Vagina (tissue), 2 donors: ENCODE results near the gene NF2. TPM values are rescaled to one million over a fixed set of nuclear protein-coding genes. Genes with fewer than 3 reads are reported as not detected.

Experiments used
- DNase-seq, 2 donors: peaks; one replicate each; pipeline ENCODE4 v3.0.0-alpha.2; 2017; ENCODE audit errors: extremely low spot score in 2 of 2
- H3K27ac ChIP-seq: fragments of 200-600 bp; sonication (generic); one replicate; pipeline ENCODE4 v1.5.1; 2019
- H3K27me3 ChIP-seq: fragments of 200-600 bp; sonication (generic); one replicate; pipeline ENCODE4 v1.5.1; 2019
- H3K36me3 ChIP-seq, 2 donors: fragments of 200-600 bp; sonication (generic); one replicate each; pipeline ENCODE4 v1.5.1; 2017 to 2019
- H3K4me1 ChIP-seq: fragments of 200-600 bp; sonication (generic); one replicate; pipeline ENCODE4 v1.5.1; 2019
- H3K4me3 ChIP-seq, 2 donors: fragments of 200-600 bp; sonication (generic); 1 replicate in 1 of 2; 2 replicates in 1 of 2; pipeline ENCODE4 v1.5.1; 2016 to 2019
- H3K9me3 ChIP-seq: fragments of 200-600 bp; sonication (generic); one replicate; pipeline ENCODE4 v1.5.1; 2019
- POLR2A ChIP-seq, 2 donors: fragments of 450-650 bp; IDR thresholded peaks; one replicate each; pipeline ENCODE4 v1.6.1; 2017; ENCODE audit warnings: antibody characterized with exemption in 2 of 2, mild to moderate bottlenecking in 2 of 2, moderate library complexity in 2 of 2
- POLR2AphosphoS5 ChIP-seq, 2 donors: sonication (generic); formaldehyde crosslinking; IDR thresholded peaks; one replicate each; pipeline ENCODE4 v1.9.0; 2017; ENCODE audit warnings: antibody characterized with exemption in 2 of 2, mild to moderate bottlenecking in 2 of 2, low read depth in 1 of 2; ENCODE audit not compliant: insufficient read depth in 1 of 2
- intact Hi-C: fragments of 100-400 bp; cut with DNase I; formaldehyde crosslinking; loops from one replicate; pipeline ENCODE4 v1.15.1; 2023
- total RNA-seq: library from RNA; depleted of rRNA; stranded (reverse); fragments of >200 nt; gene quantifications from one replicate; pipeline ENCODE4 v1.2.3, GENCODE V29; 2016
- TF ChIP-seq, protein P1 (sequence below), 3 experiments: fragments of 450-650 bp in 2 of 3; fragments of 200-600 bp in 1 of 3; sonication (generic) in 1 of 3; IDR thresholded peaks; one replicate each; pipeline ENCODE4 v1.5.1; 2017 to 2019; ENCODE audit warnings: antibody characterized with exemption in 3 of 3, mild to moderate bottlenecking in 2 of 3, moderate library complexity in 2 of 3

NF2 gene
- total RNA-seq, 1 donor from 2014 or later = 15.7 TPM

DNA sequence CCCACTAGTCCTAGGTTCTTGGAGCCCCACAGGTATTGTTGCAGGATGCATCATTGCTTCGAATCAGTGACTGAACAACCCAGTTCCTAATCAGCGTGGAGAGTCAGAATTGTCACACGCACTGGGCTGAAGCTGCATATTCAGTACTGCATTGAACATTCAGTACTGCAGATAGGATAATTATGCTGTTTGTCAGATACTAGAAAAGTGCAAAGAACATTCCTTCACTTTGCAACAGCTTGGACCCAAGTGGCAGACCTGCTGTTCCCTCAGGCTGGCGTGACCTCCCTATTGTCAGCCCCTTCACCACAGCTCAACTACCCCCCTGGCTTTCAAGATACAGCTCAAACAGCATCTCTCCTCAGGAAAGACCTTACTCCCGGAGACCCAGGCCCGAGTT, 27.6 kb downstream of the NF2 start:
- no peaks in the 10 kb centered on the region for H3K9me3 ChIP-seq
- H3K36me3 ChIP-seq = no peaks in the 10 kb centered on the region
- no peak for DNase-seq
- no peak overlapping the region for H3K27ac ChIP-seq
- intact Hi-C loops = no loop called here
- H3K4me1 ChIP-seq = peaks cover 12% of the 10 kb centered on the region
- no peak overlapping the region for H3K4me3 ChIP-seq
- no peak for TF ChIP-seq POLR2A (IDR thresholded peaks at IDR 0.05)
- TF ChIP-seq POLR2AphosphoS5 (IDR thresholded peaks at IDR 0.05; ENCODE audit: insufficient read depth in 1 of 2, low read depth in 1 of 2) = no peak
- TF ChIP-seq, protein P1, sequence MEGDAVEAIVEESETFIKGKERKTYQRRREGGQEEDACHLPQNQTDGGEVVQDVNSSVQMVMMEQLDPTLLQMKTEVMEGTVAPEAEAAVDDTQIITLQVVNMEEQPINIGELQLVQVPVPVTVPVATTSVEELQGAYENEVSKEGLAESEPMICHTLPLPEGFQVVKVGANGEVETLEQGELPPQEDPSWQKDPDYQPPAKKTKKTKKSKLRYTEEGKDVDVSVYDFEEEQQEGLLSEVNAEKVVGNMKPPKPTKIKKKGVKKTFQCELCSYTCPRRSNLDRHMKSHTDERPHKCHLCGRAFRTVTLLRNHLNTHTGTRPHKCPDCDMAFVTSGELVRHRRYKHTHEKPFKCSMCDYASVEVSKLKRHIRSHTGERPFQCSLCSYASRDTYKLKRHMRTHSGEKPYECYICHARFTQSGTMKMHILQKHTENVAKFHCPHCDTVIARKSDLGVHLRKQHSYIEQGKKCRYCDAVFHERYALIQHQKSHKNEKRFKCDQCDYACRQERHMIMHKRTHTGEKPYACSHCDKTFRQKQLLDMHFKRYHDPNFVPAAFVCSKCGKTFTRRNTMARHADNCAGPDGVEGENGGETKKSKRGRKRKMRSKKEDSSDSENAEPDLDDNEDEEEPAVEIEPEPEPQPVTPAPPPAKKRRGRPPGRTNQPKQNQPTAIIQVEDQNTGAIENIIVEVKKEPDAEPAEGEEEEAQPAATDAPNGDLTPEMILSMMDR (IDR thresholded peaks at IDR 0.05) = no peak
- no peaks in the 10 kb centered on the region for H3K27me3 ChIP-seq

DNA sequence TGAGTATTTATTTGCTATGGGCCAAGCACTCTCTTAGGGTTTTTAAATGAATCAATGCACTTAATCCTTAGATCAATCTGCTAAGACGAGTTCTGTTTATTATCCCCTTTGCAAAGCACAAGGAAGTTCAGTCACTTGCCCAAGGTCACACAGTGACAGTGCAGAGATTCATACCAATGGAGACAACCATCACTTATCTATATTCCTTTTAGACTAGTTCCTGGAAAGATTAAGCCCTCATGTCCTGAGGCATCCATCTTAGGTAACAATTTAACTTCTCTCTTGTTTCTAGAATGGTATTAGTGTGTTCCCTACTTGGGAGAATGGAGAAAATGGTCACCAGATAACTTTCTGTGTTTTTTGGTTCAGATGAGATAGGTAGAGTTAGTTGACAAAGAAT, 28.3 kb downstream of the NF2 start:
- no peak for DNase-seq

DNA sequence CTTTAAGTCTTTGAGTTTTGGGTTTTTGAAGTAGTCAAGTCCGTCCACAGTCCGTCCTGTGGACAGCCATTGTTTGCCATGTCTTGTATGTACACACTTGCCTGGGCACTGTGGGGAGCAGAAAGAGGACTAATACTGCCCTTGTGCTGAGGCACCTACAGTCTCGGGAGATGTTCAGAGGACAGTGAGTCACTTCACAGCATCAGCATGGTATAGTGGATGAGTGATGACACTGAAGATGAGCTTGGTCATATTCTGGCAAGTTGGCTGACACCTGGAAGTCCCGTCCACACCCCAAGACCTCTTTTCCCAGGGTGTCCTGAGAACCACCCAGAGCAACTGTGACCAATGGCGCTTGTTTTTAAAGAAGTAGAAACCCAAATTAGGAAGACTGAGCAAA, 29.2 kb downstream of the NF2 start:
- no peak overlapping the region for H3K4me3 ChIP-seq
- H3K27ac ChIP-seq = no peak overlapping the region
- no peak for DNase-seq
- TF ChIP-seq POLR2A (IDR thresholded peaks at IDR 0.05) (no peak), POLR2AphosphoS5 (IDR thresholded peaks at IDR 0.05; ENCODE audit: insufficient read depth in 1 of 2, low read depth in 1 of 2) (no peak)
- TF ChIP-seq, protein P1 (IDR thresholded peaks at IDR 0.05) = no peak
- H3K4me1 ChIP-seq = peaks cover 8% of the 10 kb centered on the region
- intact Hi-C loops = no loop called here
- peaks cover 0 to under 1% of the 10 kb centered on the region in 2 donors for H3K36me3 ChIP-seq
- no peaks in the 10 kb centered on the region for H3K27me3 ChIP-seq
- H3K9me3 ChIP-seq = no peaks in the 10 kb centered on the region

More for the DNA sequence above, 28.3 kb downstream of the NF2 start:
- H3K27ac ChIP-seq = no peak overlapping the region
- no peaks in the 10 kb centered on the region for H3K36me3 ChIP-seq
- TF ChIP-seq POLR2AphosphoS5 (IDR thresholded peaks at IDR 0.05; ENCODE audit: insufficient read depth in 1 of 2, low read depth in 1 of 2) = no peak
- TF ChIP-seq, protein P1 (IDR thresholded peaks at IDR 0.05) = no peak
- no peak for TF ChIP-seq POLR2A (IDR thresholded peaks at IDR 0.05)
- intact Hi-C loops = no loop called here
- H3K27me3 ChIP-seq = no peaks in the 10 kb centered on the region
- H3K4me1 ChIP-seq = peaks cover 8% of the 10 kb centered on the region
- no peak overlapping the region for H3K4me3 ChIP-seq
- no peaks in the 10 kb centered on the region for H3K9me3 ChIP-seq

DNA sequence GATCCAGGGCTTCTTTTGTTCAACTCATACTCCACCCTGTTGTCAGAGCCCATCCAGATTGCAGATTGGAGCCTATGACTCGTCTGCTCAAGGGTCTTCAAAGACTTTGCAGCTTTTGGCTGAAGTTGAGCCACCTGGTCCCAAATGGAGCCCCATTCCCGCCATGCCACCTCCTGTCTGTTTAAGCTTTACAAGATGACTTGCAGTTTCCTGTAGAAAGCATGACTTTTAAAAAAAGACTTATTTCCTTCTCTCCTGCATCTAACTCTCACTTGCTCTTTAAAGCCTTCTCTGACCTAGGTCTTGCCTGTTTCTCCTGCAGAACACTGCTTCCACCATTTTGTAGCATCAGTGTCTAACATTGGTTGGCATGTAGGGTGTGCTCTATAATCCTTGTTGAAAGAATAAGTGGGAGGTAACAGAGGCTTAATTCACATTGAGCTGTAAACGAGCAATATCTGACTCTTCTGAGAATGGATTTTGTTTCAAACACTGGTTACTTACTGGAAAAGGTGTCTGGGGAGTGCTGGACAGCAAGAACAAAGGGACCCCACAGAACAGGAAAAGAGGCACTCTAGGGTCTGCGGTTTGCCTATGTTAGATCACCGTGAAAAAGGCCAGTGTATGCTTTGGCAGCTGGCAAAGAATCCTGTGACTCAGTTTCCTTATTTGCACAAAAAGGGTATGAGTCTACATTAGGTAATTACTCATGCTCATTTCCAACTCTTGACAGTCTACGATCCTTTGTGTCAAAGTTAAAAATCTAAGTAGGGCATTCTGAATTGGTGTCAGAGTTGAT, 30.3 kb downstream of the NF2 start:
- no peaks in the 10 kb centered on the region for H3K9me3 ChIP-seq
- H3K27me3 ChIP-seq = no peaks in the 10 kb centered on the region
- no peak overlapping the region for H3K4me3 ChIP-seq
- H3K27ac ChIP-seq = no peak overlapping the region
- DNase-seq = no peak
- H3K4me1 ChIP-seq = peaks cover 8% of the 10 kb centered on the region
- peaks cover 0 to 4% of the 10 kb centered on the region in 2 donors for H3K36me3 ChIP-seq
- TF ChIP-seq POLR2AphosphoS5 (IDR thresholded peaks at IDR 0.05; ENCODE audit: insufficient read depth in 1 of 2, low read depth in 1 of 2) (no peak), POLR2A (IDR thresholded peaks at IDR 0.05) (no peak)
- TF ChIP-seq, protein P1 (IDR thresholded peaks at IDR 0.05) = no peak
- intact Hi-C loops = no loop called here

DNA sequence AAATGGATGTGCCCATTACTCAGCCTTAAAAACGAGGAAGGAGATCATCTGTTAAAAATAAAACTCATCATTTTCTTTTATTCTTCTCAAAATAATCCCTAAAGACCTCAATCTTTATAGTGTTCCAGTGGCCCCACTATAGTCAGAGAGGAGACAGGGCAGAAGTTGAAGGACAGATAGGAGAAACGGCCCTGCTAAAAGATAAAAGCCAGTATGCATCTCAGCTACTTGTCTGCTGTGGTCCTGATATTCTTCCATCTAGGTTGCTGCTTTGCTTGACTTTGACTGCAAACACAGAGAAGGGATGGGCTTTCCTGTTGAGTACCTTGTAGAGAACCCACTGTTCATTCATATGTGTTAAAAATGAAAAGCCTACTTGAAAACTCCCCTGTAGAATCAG, 31.4 kb downstream of the NF2 start:
- Histone ChIP-seq H3K27ac (no peak overlapping the region), H3K4me1 (peaks cover 8% of the 10 kb centered on the region), H3K9me3 (no peaks in the 10 kb centered on the region), H3K4me3 (no peak overlapping the region), H3K36me3 (peaks cover 0 to 4% of the 10 kb centered on the region in 2 donors), H3K27me3 (no peaks in the 10 kb centered on the region)
- DNase-seq = no peak
- TF ChIP-seq POLR2AphosphoS5 (IDR thresholded peaks at IDR 0.05; ENCODE audit: insufficient read depth in 1 of 2, low read depth in 1 of 2) (no peak), POLR2A (IDR thresholded peaks at IDR 0.05) (no peak)
- TF ChIP-seq, protein P1 (IDR thresholded peaks at IDR 0.05) = no peak
- intact Hi-C loops = no loop called here
